Nephron progenitor cell (in vitro differentiated cells): ENCODE measurements around the gene HACD1.
"Not testable (repeated sequence)": the region's sequence is repeated elsewhere in the genome, so short reads cannot be mapped to it uniquely, and the experiment has no call there.

ENCODE experiments used
- DNase-seq: peaks from one replicate; pipeline ENCODE4 v3.0.0; 2021
- H3K27ac Mint-ChIP-seq: 2 replicates; pipeline ENCODE4 v1.8.0; 2021; ENCODE audit warnings: mild to moderate bottlenecking, moderate library complexity, mixed read lengths
- H3K27me3 Mint-ChIP-seq: 2 replicates; pipeline ENCODE4 v1.8.0; 2021; ENCODE audit warnings: mild to moderate bottlenecking, low read depth, mixed read lengths; ENCODE audit not compliant: poor library complexity
- H3K36me3 Mint-ChIP-seq: 2 replicates; pipeline ENCODE4 v1.8.0; 2021; ENCODE audit warnings: low read depth, mixed read lengths
- H3K4me1 Mint-ChIP-seq: 2 replicates; pipeline ENCODE4 v1.8.0; 2021; ENCODE audit warnings: mixed read lengths
- H3K4me3 Mint-ChIP-seq: 2 replicates; pipeline ENCODE4 v1.8.0; 2021; ENCODE audit warnings: mild to moderate bottlenecking, moderate library complexity, mixed read lengths
- H3K9me3 Mint-ChIP-seq: 2 replicates; pipeline ENCODE4 v1.8.0; 2021; ENCODE audit warnings: mild to moderate bottlenecking, moderate library complexity, mixed read lengths
- CTCF ChIP-seq: fragments of 200-600 bp; sonication (generic); IDR thresholded peaks from 2 replicates; pipeline ENCODE4 v1.5.0; 2021; ENCODE audit warnings: antibody characterized with exemption

Gene HACD1

DNA sequence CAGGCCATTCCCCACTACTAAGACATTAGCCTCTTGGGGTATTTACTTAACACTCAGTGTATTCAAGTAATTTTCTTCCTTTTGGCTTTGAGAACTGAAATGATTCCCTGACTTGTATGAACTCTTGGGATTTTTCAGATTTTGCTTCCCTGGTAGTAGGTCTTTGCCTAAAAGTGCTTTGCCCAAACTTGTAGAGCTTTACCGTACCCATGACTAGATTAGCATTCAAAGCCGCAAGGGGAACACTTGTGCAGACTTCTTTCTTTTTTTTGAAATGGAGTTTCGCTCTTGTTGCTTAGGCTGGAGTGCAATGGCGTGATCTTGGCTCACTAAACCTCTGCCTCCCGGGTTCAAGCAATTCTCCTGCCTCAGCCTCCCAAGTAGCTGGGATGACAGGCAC lies 20.7 kb upstream of the HACD1 start:
- no peak for DNase-seq
- Mint-ChIP-seq H3K4me3 (no peak overlapping the region), H3K4me1 (peaks cover 2% of the 10 kb centered on the region), H3K9me3 (peaks cover 18% of the 10 kb centered on the region), H3K27ac (no peak overlapping the region), H3K36me3 (peaks cover 22% of the 10 kb centered on the region), H3K27me3 (no peaks in the 10 kb centered on the region)
- no peak for TF ChIP-seq CTCF

GRCh38 chr10:17633353-17633752 lies 16.2 kb upstream of the HACD1 start:
- Mint-ChIP-seq H3K9me3 (peaks cover 8% of the 10 kb centered on the region), H3K27ac (no peak overlapping the region), H3K4me1 (no peaks in the 10 kb centered on the region), H3K4me3 (no peak overlapping the region), H3K36me3 (no peaks in the 10 kb centered on the region), H3K27me3 (no peaks in the 10 kb centered on the region)
- TF ChIP-seq CTCF = no peak
- no peak for DNase-seq

- not testable (repeated sequence) for H3K4me3 Mint-ChIP-seq, H3K36me3 Mint-ChIP-seq, H3K4me1 Mint-ChIP-seq, DNase-seq, H3K27me3 Mint-ChIP-seq, H3K27ac Mint-ChIP-seq
- peaks cover 14% of the 10 kb centered on the region for H3K9me3 Mint-ChIP-seq
Observed at GRCh38 chr10:17632590-17632989, 15.4 kb upstream of the HACD1 start.

DNA sequence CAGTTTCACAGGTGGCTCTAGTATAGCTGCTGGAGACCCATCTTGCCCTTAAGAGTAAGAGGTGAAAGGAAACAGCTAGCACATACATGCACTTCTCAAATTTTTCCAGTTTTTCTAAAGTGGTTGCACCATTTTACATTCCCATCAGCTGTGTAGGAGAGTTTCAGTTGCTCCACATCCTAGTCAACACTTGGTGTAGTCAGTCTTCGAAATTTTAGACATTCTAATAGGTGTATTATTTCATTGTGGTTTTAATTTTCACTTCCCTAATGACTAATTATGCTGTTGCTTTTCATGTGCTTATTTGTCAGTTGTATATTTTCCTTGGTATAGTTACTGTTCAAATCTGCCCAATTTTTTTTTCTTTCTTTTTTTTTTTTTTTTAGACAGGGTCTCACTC lies 9.5 kb upstream of the HACD1 start:
- no peak for TF ChIP-seq CTCF
- DNase-seq = no peak
- Mint-ChIP-seq H3K27me3 (peaks cover 7% of the 10 kb centered on the region), H3K27ac (no peak overlapping the region), H3K36me3 (no peaks in the 10 kb centered on the region), H3K4me3 (no peak overlapping the region), H3K9me3 (peaks cover 7% of the 10 kb centered on the region), H3K4me1 (no peaks in the 10 kb centered on the region)

- Mint-ChIP-seq H3K27ac (no peak overlapping the region), H3K4me1 (no peaks in the 10 kb centered on the region), H3K27me3 (peaks cover 7% of the 10 kb centered on the region), H3K4me3 (no peak overlapping the region), H3K36me3 (no peaks in the 10 kb centered on the region), H3K9me3 (peaks cover 7% of the 10 kb centered on the region)
- DNase-seq = no peak
- no peak for TF ChIP-seq CTCF
Observed at GRCh38 chr10:17624996-17625395, 7.8 kb upstream of the HACD1 start.

DNA sequence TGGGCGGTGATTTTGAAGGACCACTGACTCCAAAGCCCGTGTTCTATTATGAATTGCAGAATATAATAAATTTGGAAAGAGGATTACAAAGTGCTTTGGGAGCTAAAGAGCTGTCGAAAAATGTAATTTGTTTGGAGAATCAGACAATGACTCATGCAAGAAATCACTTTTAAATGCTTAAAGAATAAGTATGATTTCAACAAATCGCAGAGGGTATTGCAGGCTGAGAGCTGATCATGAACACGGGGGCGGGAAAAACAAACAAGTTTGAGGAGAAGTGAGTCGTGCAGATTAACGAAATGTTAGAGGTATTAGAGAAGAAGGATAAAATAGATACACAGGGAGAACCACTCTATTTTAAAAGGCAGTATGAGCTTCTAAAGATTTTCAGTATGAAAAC lies 4.9 kb upstream of the HACD1 start:
- TF ChIP-seq CTCF = no peak
- Mint-ChIP-seq H3K27me3 (peaks cover 16% of the 10 kb centered on the region), H3K27ac (no peak overlapping the region), H3K9me3 (no peaks in the 10 kb centered on the region), H3K36me3 (no peaks in the 10 kb centered on the region), H3K4me3 (no peak overlapping the region), H3K4me1 (no peaks in the 10 kb centered on the region)
- DNase-seq = no peak
